Gastroesophageal sphincter (tissue), 4 donors: ENCODE results near the gene ID4. TPM values are rescaled to one million over a fixed set of nuclear protein-coding genes. Genes with fewer than 3 reads are reported as not detected.

ENCODE experiments used
- ATAC-seq: fragments of 150-250 bp; one replicate; pipeline ENCODE4 v1.9.1; 2016; ENCODE audit warnings: mild to moderate bottlenecking, moderate library complexity
- H3K27ac ChIP-seq, 4 donors: fragments of 200-600 bp; sonication (generic) in 3 of 4; 1 replicate in 3 of 4; 2 replicates in 1 of 4; pipeline ENCODE4 v1.5.1; 2016 to 2019
- H3K27me3 ChIP-seq: fragments of 200-600 bp; sonication (generic); one replicate; pipeline ENCODE4 v1.5.1; 2019
- H3K36me3 ChIP-seq, 2 donors: fragments of 200-600 bp; sonication (generic); one replicate each; pipeline ENCODE4 v1.5.1; 2019; ENCODE audit warnings: control low read depth in 1 of 2
- H3K4me1 ChIP-seq, 3 donors: fragments of 200-600 bp; sonication (generic); 1 replicate in 2 of 3; 2 replicates in 1 of 3; pipeline ENCODE4 v1.5.1; 2016 to 2019; ENCODE audit warnings: control low read depth in 2 of 3
- H3K4me3 ChIP-seq, 2 donors: fragments of 200-600 bp; sonication (generic); one replicate each; pipeline ENCODE4 v1.5.1; 2019; ENCODE audit warnings: mild to moderate bottlenecking in 1 of 2, moderate library complexity in 1 of 2
- H3K9me3 ChIP-seq, 3 donors: fragments of 200-600 bp; sonication (generic); one replicate each; pipeline ENCODE4 v1.5.1; 2017 to 2019; ENCODE audit warnings: control low read depth in 2 of 3
- CTCF ChIP-seq, 4 experiments: fragments of 200-600 bp in 2 of 4; fragments of 450-650 bp in 2 of 4; sonication (generic) in 1 of 4; IDR thresholded peaks; one replicate each; pipeline ENCODE4 v1.5.1; 2017 to 2019; ENCODE audit warnings: antibody characterized with exemption in 4 of 4, mild to moderate bottlenecking in 2 of 4, moderate library complexity in 2 of 4
- EP300 ChIP-seq: sonication (generic); formaldehyde crosslinking; IDR thresholded peaks from one replicate; pipeline ENCODE4 v1.6.1; 2017; ENCODE audit warnings: antibody characterized with exemption, mild to moderate bottlenecking
- POLR2A ChIP-seq, 2 donors: fragments of 450-650 bp; IDR thresholded peaks; one replicate each; pipeline ENCODE4 v1.6.1; 2017; ENCODE audit warnings: antibody characterized with exemption in 2 of 2, mild to moderate bottlenecking in 2 of 2, moderate library complexity in 1 of 2
- POLR2AphosphoS5 ChIP-seq: sonication (generic); formaldehyde crosslinking; IDR thresholded peaks from one replicate; pipeline ENCODE4 v1.6.1; 2017; ENCODE audit warnings: antibody characterized with exemption
- WGBS, 2 donors: methylation state at CpG; one replicate each; pipeline ENCODE4 v1.1.5; 2018; ENCODE audit warnings: low coverage in 1 of 2; 5-methylcytosine and 5-hydroxymethylcytosine counted together
- total RNA-seq, 4 donors: library from RNA; depleted of rRNA; stranded (reverse); fragments of >200 nt; gene quantifications; one replicate each; pipeline ENCODE4 v1.1.0, GENCODE V29; 2016

The ID4 gene
- total RNA-seq: 100 to 1,000 TPM in 1 of 4 donors, 10 to 100 TPM in 3; 51.3 to 137 (median 63.6) TPM

DNA sequence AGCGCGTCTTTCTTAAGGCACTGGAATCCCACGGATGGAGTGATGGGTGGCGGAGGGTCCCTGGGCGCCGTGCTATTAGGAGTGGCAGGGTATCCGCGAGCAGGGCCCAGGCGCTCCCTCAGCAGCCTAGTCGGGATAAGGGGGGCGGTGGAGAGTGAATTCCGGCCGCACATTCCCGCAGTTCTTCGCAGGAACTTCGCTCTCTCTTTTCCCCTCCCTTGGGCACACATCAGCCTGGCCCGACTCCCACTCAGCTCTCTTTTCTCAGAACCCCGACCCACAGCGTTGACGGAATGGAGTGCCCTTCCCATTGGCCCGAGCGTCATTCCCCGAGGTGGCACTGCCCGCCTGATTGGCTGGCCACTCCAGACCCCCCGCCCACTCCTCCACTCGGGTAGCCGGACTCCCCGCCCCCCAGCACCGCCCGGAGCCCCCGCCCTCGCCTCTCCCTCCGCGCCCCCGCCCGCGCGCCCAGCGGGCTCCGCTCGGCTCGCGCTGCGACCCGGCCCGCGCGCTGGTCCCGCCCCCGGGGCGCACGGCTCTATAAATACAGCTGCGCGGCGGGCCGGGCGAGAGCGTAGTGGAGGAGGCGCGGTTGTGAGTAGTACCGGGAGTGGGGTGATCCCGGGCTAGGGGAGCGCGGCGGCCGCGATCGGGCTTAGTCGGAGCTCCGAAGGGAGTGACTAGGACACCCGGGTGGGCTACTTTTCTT lies at the start of gene ID4:
Gene ID4 (plus strand): TSS at position 572 of the 712 bp plus-strand sequence. CDS start 385 bp downstream, outside the sequence.
- ATAC-seq: peak; percentile 95
- Histone ChIP-seq H3K27me3 (peaks cover 10% of the 10 kb centered on the region), H3K4me3 (peak within 1 kb of the TSS; percentile 87 to 94), H3K36me3 (no peaks in the 10 kb centered on the region), H3K4me1 (peaks cover 0 to 34% (median 0%) of the 10 kb centered on the region in 3 donors), H3K9me3 (no peaks in the 10 kb centered on the region), H3K27ac (peak within 1 kb of the TSS; percentile 95 to 97 (median 97))
- TF ChIP-seq CTCF (IDR thresholded peaks at IDR 0.05): no peak
- peak; percentile 99 for TF ChIP-seq POLR2A (IDR thresholded peaks at IDR 0.05)
- no peak for TF ChIP-seq EP300
- peak; percentile 100 for TF ChIP-seq POLR2AphosphoS5
- 0 to 1% methylated on average over 1 to 17 of the region's 71 CpGs for whole genome bisulfite sequencing, 2 donors

GRCh38 chr6:19788686-19789085 lies 48.5 kb upstream of the ID4 start:
- Histone ChIP-seq H3K36me3 (no peaks in the 10 kb centered on the region), H3K4me1 (peaks cover 0 to 41% (median 21%) of the 10 kb centered on the region in 3 donors), H3K27me3 (no peaks in the 10 kb centered on the region), H3K9me3 (no peaks in the 10 kb centered on the region), H3K4me3 (no peak overlapping the region), H3K27ac (peak overlapping the region in 2 of 4 donors; percentile 1 to 6)
- ATAC-seq: no peak
- TF ChIP-seq POLR2A (IDR thresholded peaks at IDR 0.05) (no peak), EP300 (no peak), POLR2AphosphoS5 (no peak), CTCF (IDR thresholded peaks at IDR 0.05) (no peak)
- 75 to 77% methylated on average over 1 of the region's 1 CpG for WGBS, 2 donors

- TF ChIP-seq POLR2AphosphoS5: no peak
- no peak for TF ChIP-seq POLR2A (IDR thresholded peaks at IDR 0.05)
- no peak for TF ChIP-seq EP300
- no peak for TF ChIP-seq CTCF (IDR thresholded peaks at IDR 0.05)
- peak overlapping the region in 1 of 4 donors; percentile 1 for H3K27ac ChIP-seq
- no peak for ATAC-seq
- H3K9me3 ChIP-seq: no peaks in the 10 kb centered on the region
- no peaks in the 10 kb centered on the region for H3K36me3 ChIP-seq
- H3K27me3 ChIP-seq: no peaks in the 10 kb centered on the region
- peaks cover 0 to 41% (median 21%) of the 10 kb centered on the region in 3 donors for H3K4me1 ChIP-seq
- 27 to 31% methylated on average over 5 to 6 of the region's 6 CpGs for WGBS, 2 donors
- H3K4me3 ChIP-seq: no peak overlapping the region
Observed at GRCh38 chr6:19789100-19789803, 47.9 kb upstream of the ID4 start.

DNA sequence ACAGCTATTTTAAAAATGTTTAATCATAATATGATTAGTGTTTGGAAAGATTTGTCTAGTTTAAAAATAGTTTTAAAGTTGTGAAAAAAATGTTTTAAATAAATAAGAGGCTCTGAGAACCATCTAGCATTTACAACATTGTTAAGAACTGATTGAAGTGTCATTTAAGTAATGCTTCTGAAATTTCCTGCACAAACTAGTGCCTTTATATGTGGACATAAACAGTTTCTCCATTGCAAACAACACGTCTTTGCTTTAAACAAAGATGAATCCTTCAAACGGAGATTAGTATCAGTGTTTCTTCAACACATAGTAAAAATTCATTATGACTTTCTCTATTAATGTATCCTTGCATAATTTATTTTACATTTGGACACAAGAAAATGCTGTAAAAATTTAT lies 45.9 kb upstream of the ID4 start:
- no peaks in the 10 kb centered on the region for H3K27me3 ChIP-seq
- ATAC-seq: no peak
- no peak for TF ChIP-seq POLR2AphosphoS5
- TF ChIP-seq EP300: no peak
- no peak for TF ChIP-seq CTCF (IDR thresholded peaks at IDR 0.05)
- TF ChIP-seq POLR2A (IDR thresholded peaks at IDR 0.05): no peak
- 11 to 28% methylated on average over 2 of the region's 2 CpGs for WGBS, 2 donors
- H3K36me3 ChIP-seq: no peaks in the 10 kb centered on the region
- peaks cover 0 to under 1% (median 0%) of the 10 kb centered on the region in 3 donors for H3K9me3 ChIP-seq
- H3K27ac ChIP-seq: peak overlapping the region in 2 of 4 donors; percentile 20 to 59
- H3K4me1 ChIP-seq: peaks cover 0 to 41% (median 21%) of the 10 kb centered on the region in 3 donors
- no peak overlapping the region for H3K4me3 ChIP-seq
